ENCODE results near the gene EHHADH.
"Not testable (repeated sequence)": the region's sequence is repeated elsewhere in the genome, so short reads cannot be mapped to it uniquely, and the experiment has no call there.

The EHHADH gene

GRCh38 chr3:185251272-185251671 lies 2.6 kb downstream of the EHHADH start:
- no peak for DNase-seq (ENCODE audit: low read depth in 2 of 2)

- no peak for DNase-seq (ENCODE audit: low read depth in 2 of 2)
Observed at GRCh38 chr3:185250653-185251052, 3.2 kb downstream of the EHHADH start.

- no peak for DNase-seq (ENCODE audit: low read depth in 2 of 2)
Observed at GRCh38 chr3:185250247-185250646, 3.6 kb downstream of the EHHADH start.

DNA sequence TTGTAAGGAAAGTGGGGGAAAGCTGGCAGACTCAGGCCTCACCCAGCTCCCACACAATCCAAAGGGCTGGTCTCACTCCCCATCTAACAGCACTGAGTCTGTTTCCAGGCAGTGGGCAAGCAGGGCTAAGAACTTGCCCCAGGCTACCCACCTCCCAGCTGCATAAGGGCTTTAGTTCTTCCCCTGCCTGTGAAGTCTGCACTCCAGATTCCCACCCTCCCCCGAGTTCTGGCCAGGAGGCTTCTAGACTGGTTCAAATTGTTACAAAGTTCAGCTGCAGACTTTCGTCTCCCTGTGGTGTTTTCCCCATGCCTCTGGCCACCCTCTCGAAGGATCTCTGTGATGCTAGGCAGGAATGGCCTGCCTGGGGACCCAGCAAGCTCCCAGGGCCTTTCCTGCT lies 11.2 kb downstream of the EHHADH start:
- no peak for DNase-seq (ENCODE audit: low read depth in 2 of 2)

DNA sequence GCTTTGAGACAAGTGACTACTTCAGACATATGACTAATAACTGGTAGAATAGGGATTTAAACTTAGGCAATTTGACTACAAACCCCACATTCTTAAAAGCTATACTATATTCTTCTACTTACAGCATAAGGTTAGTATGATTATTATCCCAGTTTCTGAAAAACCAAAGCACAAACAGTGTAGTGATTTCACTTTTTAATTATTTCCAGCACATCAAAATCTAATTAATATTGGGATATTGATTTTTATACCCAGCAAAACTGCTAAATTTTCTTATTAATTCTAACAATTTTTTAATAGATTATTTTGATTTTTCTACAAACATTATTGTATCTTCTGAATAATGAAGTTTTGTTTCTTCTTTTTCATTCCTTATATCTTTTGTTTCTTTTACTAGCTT lies 16.9 kb downstream of the EHHADH start:
- no peak for DNase-seq (ENCODE audit: low read depth in 2 of 2)

DNA sequence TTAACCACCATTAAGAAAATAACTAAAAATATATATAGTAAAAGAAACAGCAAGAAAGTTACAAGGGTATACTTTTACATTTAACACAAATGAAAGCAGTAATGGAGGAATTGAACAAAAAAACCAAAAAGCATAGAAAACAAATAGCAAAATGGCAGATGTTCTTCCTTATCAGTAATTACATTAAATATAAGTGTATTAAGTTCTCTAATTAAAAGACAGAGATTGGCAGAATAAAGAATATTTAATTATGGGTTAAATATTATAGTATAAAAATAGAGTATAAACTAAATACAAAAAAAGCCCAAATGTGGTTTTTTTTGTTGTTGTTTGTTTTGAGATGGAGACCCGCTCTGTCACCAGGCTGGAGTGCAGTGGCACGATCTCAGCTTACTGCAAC lies 20.5 kb downstream of the EHHADH start:
- no peak for DNase-seq (ENCODE audit: low read depth in 2 of 2)

- DNase-seq (ENCODE audit: low read depth in 2 of 2), result not testable (repeated sequence)
Observed at GRCh38 chr3:185226526-185226925, 27.3 kb downstream of the EHHADH start.

DNA sequence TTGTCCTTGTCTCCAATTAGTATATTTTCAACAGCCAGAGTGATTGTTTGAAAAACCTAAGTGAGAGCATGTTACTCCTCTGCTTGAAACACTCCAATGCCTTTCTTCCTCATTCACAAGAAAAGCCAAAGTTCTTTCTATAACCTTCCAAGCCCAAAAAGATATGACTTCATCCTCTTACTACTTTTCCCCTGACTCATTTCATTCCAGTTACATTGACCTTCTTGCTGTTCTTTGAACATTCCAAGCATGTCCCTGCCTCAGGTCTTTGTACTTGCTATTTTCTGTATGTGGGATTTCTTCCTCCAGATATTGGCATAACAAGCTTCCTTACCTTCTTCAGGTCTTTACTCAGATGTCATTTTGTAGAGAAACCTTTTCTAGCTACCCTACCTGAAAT lies 28.3 kb downstream of the EHHADH start:
- no peak for DNase-seq (ENCODE audit: low read depth in 2 of 2)

GRCh38 chr3:185225080-185225479 lies 28.8 kb downstream of the EHHADH start:
- no peak for DNase-seq (ENCODE audit: low read depth in 2 of 2)

DNA sequence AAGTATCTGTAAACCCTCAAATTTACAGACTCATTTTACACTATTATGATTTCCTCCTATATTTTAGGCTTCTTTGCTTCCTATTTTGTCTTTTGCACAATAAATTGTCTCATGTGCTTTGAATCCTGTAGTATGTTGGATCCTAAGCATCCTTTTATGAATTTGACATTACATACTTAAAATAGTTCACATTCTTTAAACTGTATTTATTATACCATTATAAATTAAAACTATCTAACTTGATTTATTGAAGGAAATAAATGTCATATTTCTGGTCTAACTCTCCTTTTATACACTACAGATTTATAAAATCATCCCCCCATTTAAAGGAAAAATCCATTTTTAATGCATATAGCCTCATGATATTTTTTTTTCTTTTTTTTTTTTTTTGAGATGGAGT lies 32.6 kb downstream of the EHHADH start:
- no peak for DNase-seq (ENCODE audit: low read depth in 2 of 2)

- no peak for DNase-seq (ENCODE audit: low read depth in 2 of 2)
Observed at GRCh38 chr3:185216607-185216958, 37.3 kb downstream of the EHHADH start.

DNA sequence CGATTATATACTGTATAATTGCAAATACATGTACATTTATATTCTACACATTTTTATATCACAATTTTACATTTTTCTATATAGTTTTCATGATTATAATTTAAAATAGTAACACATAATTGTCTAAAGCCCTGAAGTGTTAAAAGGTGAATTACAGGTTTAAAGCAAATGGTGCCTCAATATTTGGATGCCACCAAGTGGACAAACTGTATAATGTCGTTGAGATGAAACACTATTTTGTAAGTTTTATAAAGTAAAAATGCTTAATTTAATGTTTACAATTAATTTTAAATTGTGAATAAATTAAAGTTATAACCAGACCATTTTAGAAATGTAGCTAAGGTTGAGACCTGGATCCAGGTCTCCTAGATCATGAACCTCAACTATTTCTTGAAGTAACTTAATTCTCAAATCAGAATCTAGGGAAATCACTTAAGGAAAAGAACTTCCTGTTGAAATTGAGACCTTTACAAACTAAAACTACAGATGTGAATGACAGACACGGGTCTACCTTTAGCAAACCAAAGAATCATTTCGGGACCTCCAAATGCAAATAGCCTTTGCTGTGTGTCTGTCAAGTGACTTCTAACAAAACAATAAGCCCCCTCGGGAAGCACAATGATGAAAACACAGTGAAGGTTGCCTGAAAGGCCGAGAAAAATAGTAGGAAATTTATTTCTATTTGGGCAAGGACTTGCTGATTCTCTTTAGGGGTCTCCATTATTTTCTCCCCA lies 37.8 kb downstream of the EHHADH start:
- DNase-seq (ENCODE audit: low read depth in 2 of 2), result no peak

DNA sequence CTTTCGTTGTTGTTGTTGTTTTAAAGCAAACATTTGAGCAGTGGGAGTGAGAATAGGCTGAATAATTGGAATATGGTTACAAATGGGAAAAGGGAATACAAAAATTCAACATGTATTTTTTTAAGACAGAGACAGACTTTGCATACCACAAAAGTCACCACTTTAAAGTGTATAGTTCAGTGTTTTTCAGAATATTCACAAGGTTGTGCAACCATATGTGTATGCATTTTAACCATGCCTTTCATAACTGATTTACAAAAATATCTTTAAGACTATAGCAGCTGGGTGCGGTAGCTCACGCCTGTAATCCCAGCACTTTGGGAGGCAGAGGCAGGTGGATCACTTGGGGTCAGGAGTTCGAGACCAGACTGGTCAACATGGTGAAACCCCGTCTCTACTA lies 41.3 kb downstream of the EHHADH start:
- DNase-seq (ENCODE audit: low read depth in 2 of 2), result no peak

- DNase-seq (ENCODE audit: low read depth in 2 of 2), result no peak
Observed at GRCh38 chr3:185212086-185212485, 41.8 kb downstream of the EHHADH start.

DNA sequence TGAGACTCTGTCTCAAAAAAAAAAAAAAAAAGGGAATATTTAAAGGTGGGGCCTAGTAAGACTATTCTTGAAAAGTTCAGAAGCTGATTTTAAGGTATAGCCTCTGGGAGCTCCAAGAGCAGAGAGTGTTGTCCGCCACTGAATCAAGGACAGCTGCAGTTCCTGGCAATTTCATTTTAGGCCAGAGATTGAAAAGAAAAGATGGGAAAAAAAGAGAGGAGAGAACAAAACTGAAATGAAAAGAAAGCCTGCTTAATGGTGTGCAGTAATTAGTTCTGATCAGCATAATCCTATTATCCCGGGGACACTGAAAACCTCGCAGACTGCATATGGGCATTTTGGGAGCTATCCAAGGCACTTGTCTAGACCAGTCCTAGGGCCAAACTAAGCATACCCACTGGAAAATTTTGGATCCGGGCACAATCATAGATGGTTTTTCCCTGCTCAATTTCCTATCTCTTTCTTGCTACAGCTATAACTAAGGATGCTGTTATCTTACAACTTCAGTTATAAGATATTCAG lies 43.2 kb downstream of the EHHADH start:
- no peak for DNase-seq (ENCODE audit: low read depth in 2 of 2)

GRCh38 chr3:185208823-185209222 lies 45.0 kb downstream of the EHHADH start:
- no peak for DNase-seq (ENCODE audit: low read depth in 2 of 2)

DNA sequence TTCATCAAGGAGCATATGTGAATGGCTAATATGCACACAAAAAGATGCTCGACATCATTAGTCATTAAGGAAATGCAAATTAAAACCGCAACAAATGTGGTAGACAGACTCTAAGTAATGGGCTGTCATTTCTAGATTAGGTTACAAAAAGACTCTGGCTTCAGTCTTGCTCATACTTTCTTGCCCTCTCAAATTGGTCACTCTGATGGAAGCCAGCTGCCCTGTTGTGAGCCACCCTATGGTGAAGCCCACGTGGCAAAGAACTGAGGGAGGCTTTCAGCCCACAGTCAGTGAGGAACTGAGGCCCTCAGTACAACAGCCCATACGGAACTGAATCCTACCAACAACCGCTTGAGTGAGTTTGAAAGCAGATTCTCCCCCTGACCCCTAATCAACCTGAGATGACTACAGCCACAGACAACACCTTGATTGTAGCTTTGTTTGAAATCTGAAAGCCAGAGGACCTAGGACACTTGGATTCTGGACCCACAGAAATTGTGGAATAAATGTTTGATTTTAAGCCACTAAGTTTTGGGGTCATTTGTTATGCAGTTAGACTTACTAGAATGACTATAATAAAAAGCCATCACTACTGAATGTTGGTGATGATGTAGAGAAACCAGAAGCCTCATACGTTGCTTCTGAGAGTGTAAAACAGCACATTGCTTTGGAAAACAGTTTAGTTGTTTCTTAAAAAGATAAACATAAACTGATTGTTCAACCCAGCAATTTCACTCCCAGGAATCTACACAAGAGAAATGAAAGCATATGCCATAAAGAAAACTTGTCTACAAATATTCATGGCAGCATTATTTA lies 45.7 kb downstream of the EHHADH start:
- no peak for DNase-seq (ENCODE audit: low read depth in 2 of 2)

- no peak for DNase-seq (ENCODE audit: low read depth in 2 of 2)
Observed at GRCh38 chr3:185207481-185207880, 46.4 kb downstream of the EHHADH start.

DNA sequence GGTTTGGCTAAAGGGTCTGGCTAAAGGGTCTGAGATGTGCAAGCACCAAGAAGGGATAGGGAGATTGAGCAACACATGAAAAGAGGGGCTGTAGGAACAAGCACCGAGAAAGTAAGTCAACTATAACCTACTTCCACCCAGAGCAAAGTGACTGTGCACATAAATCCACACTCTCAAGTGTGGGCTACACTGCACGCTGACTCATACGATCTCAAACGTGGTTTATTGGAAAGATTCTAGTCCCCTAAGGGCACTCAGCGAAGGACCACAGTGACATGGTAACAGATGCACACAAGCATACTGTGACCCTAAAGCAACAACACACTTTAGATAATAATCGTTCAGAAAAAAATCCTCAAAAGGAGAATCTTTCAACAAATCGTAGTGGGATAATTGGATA lies 48.0 kb downstream of the EHHADH start:
- DNase-seq (ENCODE audit: low read depth in 2 of 2), result no peak

DNA sequence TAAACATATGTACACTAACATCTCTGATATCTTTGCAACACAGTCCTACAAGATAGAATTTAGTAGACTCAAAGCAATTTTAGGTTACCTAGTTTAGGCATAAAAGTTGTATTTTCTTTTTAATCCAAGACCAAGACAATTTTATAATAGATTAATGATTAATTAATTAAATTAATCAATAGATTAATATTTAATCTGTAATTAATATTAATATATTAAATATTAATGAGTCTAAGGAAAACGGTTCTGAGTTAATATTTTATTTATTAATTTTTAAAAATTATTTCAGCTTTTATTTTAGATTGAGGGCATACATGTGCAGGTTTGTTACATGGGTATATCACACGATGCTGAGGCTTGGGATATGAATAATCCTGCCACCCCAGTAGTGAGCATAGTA lies 49.0 kb downstream of the EHHADH start:
- DNase-seq (ENCODE audit: low read depth in 2 of 2), result no peak

DNA sequence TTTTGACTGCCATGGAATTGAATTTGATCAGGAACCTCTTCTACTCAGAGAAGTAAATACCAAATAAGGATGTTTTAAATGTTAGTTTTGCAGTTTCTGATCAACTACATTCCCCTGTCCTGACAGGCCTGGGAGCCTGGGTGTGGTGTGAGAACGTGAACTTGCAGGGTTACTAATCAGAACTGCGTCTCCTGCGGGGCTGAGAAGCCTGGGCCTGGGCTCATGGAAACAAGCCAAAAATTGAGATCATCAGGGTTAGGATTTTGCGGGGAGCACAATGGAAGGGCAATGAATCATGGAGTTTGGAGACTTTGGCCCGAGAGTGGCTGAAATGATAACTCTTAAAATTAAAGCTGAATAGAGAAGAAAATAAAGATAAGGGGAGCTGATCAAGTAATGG lies 53.2 kb downstream of the EHHADH start:
- no peak for DNase-seq (ENCODE audit: low read depth in 2 of 2)

- no peak for DNase-seq (ENCODE audit: low read depth in 2 of 2)
Observed at GRCh38 chr3:185199671-185200070, 54.2 kb downstream of the EHHADH start.

- DNase-seq (ENCODE audit: low read depth in 2 of 2), result no peak
Observed at GRCh38 chr3:185199206-185199605, 54.6 kb downstream of the EHHADH start.

Measured in stimulated activated CD8-positive, alpha-beta memory T cell treated with anti-CD3 and anti-CD28 coated beads, Interleukin-2, amount 100 ng/mL, for 48 hours (primary cell).